HFF-Myc (cell line): ENCODE results near the gene PRSS21.
A peak's percentile ranks its signal among the peaks of the same experiment; 100 is the strongest.

ENCODE experiments used
- DNase-seq: peaks from one replicate; pipeline ENCODE4 v3.0.0-alpha.2; 2011; ENCODE audit warnings: low read depth; ENCODE audit errors: extremely low read depth
- H3K4me3 ChIP-seq: replicated peaks from 2 replicates; pipeline ENCODE4 v1.5.1; 2011; ENCODE audit warnings: low read depth, mild to moderate bottlenecking, control low read depth, low read length
- TF ChIP-seq, protein P1 (sequence below): IDR thresholded peaks from 2 replicates; pipeline ENCODE4 v1.5.1; 2012; ENCODE audit warnings: mild to moderate bottlenecking, low read depth, low read length, control low read depth; ENCODE audit errors: missing control alignments

Gene PRSS21

DNA sequence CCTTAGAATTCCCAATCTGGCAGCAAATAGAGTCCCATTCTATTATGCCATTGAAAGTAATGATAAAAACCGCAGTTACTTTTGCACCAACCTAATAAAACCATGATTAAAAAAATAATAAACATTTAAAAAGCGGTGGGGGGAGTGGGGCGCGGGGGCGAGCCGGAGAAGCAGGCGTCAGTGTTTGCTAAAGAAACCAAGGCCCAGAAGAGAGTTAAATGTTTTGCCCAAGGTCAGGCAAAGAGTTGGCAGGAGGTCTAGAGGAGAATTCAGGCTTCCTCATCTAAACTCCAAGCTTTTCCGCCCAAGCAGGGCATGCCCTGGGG is 50.6 kb downstream of the PRSS21 start:
- no peak for DNase-seq
- TF ChIP-seq, protein P1, sequence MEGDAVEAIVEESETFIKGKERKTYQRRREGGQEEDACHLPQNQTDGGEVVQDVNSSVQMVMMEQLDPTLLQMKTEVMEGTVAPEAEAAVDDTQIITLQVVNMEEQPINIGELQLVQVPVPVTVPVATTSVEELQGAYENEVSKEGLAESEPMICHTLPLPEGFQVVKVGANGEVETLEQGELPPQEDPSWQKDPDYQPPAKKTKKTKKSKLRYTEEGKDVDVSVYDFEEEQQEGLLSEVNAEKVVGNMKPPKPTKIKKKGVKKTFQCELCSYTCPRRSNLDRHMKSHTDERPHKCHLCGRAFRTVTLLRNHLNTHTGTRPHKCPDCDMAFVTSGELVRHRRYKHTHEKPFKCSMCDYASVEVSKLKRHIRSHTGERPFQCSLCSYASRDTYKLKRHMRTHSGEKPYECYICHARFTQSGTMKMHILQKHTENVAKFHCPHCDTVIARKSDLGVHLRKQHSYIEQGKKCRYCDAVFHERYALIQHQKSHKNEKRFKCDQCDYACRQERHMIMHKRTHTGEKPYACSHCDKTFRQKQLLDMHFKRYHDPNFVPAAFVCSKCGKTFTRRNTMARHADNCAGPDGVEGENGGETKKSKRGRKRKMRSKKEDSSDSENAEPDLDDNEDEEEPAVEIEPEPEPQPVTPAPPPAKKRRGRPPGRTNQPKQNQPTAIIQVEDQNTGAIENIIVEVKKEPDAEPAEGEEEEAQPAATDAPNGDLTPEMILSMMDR = no peak
- peak overlapping the region; percentile 54 for H3K4me3 ChIP-seq

DNA sequence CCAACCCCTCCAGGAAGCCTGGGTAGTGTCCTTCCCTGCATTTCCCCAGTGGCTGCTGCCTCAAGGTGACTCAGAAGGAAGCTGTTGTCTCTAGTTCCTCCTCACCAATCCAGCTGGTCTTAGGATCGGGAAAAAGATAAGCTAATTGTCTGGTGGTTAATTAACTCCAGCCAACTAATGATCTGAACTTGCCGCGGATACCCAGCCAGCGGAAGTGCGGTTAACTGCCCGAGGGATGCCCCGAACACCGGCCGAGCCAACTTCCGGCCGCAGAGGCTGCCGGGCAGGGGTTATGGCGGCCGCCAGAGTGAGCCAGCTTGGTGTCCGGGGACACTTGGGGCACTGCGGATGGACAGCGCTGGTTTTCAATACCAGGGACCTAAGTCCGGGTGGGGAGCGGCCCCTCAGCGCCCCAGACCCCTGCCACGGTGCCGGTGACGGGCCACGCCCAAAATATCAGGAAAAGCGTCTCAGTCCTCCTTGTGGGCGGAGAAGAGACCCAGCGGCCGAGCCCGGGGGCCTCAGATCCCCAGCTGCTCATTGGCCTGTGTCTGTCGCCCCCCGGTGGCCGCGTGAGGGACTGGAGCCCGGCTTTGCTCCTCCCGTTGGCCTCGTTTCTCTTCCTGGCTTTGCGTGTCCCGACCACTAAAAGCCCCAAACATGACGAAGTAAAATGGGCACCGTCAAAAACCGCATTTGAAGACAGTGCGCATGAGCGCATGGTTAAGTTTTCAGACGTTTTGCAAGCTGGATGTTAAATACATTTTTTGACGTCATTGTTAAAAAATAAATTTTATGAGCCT is 51.2 kb downstream of the PRSS21 start:
- peak; percentile 82 for DNase-seq
- TF ChIP-seq, protein P1 = peak; percentile 93
- peak overlapping the region; percentile 54 for H3K4me3 ChIP-seq
